COR-L47 (cell line): ENCODE measurements around the gene CIDEB.
A peak's percentile ranks its signal among the peaks of the same experiment; 100 is the strongest.

Source experiments
- DNase-seq: peaks from one replicate; lab custom pipeline; 2025; lab: John Stamatoyannopoulos, UW

CIDEB gene

GRCh38 chr14:24290746-24291145 lies 17.0 kb downstream of the CIDEB start:
- DNase-seq, result no peak

- no peak for DNase-seq
Measured at GRCh38 chr14:24289649-24290280, 18.0 kb downstream of the CIDEB start.

GRCh38 chr14:24286996-24287395 lies 20.8 kb downstream of the CIDEB start:
- DNase-seq, result no peak

- DNase-seq, result no peak
Measured at GRCh38 chr14:24285351-24285750, 22.4 kb downstream of the CIDEB start.

GRCh38 chr14:24284501-24285035 lies 23.2 kb downstream of the CIDEB start:
- DNase-seq, result no peak

- no peak for DNase-seq
Measured at GRCh38 chr14:24283796-24284460, 23.8 kb downstream of the CIDEB start.

- no peak for DNase-seq
Measured at GRCh38 chr14:24282736-24283135, 25.0 kb downstream of the CIDEB start.

GRCh38 chr14:24281636-24282035 lies 26.1 kb downstream of the CIDEB start:
- DNase-seq, result no peak

GRCh38 chr14:24280797-24281460 lies 26.8 kb downstream of the CIDEB start:
- DNase-seq, result no peak

- peak; percentile 59 for DNase-seq
Measured at GRCh38 chr14:24279301-24280186, 28.2 kb downstream of the CIDEB start.

GRCh38 chr14:24278424-24278823 lies 29.4 kb downstream of the CIDEB start:
- DNase-seq, result no peak

GRCh38 chr14:24277606-24278321 lies 30.0 kb downstream of the CIDEB start:
- no peak for DNase-seq

GRCh38 chr14:24277071-24277470 lies 30.7 kb downstream of the CIDEB start:
- no peak for DNase-seq

- DNase-seq, result no peak
Measured at GRCh38 chr14:24274101-24274543, 33.7 kb downstream of the CIDEB start.

- no peak for DNase-seq
Measured at GRCh38 chr14:24273422-24273998, 34.3 kb downstream of the CIDEB start.

GRCh38 chr14:24272467-24272866 lies 35.3 kb downstream of the CIDEB start:
- DNase-seq, result no peak

GRCh38 chr14:24271834-24272263 lies 35.9 kb downstream of the CIDEB start:
- DNase-seq, result no peak

- peak; percentile 93 for DNase-seq
Measured at GRCh38 chr14:24271134-24271833, 36.5 kb downstream of the CIDEB start, which contains the start of gene RABGGTA. RABGGTA (minus strand) TSS chr14:24271597; CDS start chr14:24271115, 482 bp downstream.

GRCh38 chr14:24270537-24271133 lies 37.1 kb downstream of the CIDEB start:
- DNase-seq, result no peak
